HG02884 (cell line): ENCODE measurements around the gene HASPIN.
A peak's percentile ranks its signal among the peaks of the same experiment; 100 is the strongest.
"Not testable (repeated sequence)": the region's sequence is repeated elsewhere in the genome, so short reads cannot be mapped to it uniquely, and the experiment has no call there.

Experiments used
- ATAC-seq: cut with Tn5 transposase; IDR thresholded peaks from one replicate; pipeline ENCODE4 v1.9.1; 2021; ENCODE audit warnings: mild to moderate bottlenecking, moderate library complexity; ENCODE audit not compliant: unreplicated experiment

The HASPIN gene

GRCh38 chr17:3695723-3696411, 27.8 kb upstream of the HASPIN start, which contains the start of gene P2RX5:
TSS of gene P2RX5 (minus strand) at chr17:3696155. CDS start at chr17:3696005, 150 bp downstream.
- ATAC-seq: no peak

- ATAC-seq: no peak
Measured at GRCh38 chr17:3697103-3697476, 26.6 kb upstream of the HASPIN start.

DNA sequence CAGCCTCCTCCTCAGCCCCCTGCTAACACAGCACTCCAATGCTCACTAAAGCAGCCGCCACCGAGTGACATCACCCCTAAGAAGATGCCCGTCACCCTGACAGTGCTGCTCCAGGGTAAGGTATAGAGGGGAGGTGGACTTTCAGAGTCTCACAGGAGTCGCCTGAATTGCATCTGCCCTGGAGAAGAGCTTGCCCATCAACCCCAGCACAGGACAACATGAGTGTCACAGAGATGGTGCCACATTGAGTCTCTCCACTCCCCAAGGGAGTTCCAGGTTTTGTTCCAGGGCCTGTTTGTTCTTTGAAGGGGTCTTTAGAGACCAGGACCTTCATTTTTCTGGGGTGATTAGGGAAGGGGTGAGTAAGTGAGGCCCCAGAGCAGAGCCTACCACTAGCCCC, 25.6 kb upstream of the HASPIN start:
- no peak for ATAC-seq

- no peak for ATAC-seq
Measured at GRCh38 chr17:3699951-3700350, 23.8 kb upstream of the HASPIN start.

DNA sequence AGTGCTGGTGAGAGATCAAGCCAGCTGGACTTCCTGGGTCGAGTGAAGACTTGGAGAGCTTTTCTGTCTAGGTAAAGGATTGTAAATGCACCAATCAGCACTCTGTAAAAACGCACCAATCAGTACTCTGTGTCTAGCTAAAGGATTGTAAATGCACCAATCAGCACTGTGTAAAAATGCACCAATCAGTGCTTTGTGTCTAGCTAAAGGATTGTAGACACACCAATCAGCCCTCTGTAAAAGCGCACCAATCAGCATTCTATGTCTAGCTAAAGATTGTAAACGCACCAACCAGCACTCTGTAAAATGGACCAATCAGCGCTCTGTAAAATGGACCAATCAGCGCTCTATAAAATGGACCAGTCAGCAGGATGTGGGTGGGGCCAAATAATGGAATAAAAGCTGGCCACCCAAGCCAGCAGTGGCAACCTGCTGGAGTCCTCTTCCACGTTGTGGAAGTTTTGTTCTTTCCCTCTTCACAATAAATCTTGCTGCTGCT, 21.6 kb upstream of the HASPIN start:
- ATAC-seq: not testable (repeated sequence)

DNA sequence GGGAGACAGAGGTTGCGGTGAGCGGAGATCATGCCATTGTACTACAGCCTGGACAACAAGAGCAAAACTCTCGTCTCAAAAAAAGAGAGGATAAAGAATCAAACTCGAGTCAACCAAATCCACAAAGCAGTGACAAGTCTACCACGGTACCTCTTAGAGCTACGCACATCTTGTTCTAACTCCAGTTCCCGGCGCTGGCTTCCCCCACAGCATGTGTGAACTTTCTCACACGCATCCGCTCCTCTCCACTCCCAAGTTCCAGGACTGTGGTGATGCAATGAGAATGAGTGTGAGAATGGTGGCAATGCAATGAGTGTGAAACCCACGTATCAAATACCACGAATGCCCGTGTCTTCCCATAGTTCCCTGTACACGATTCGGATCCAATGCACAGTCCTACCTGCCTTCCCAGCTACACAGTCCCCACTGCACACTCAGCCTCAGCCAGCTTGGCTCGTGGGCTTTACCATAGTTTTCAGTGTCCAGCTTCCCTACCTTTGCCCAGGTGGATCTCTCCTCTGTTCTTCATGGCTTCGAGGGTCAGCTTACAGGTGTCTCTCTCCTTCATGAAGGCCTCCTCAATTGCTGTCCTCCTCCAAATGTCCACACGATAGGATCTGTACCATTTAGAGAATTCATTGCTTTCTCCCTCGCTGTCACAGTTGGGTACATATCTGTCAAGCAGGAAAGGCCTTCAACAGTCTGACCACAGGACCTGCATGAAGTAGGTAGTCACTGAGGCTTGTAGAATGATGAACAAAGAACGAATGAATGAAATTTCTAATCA, 18.6 kb upstream of the HASPIN start:
- no peak for ATAC-seq

GRCh38 chr17:3705718-3705984, 18.1 kb upstream of the HASPIN start:
- ATAC-seq: not testable (repeated sequence)

GRCh38 chr17:3708366-3708765, 15.3 kb upstream of the HASPIN start:
- no peak for ATAC-seq

DNA sequence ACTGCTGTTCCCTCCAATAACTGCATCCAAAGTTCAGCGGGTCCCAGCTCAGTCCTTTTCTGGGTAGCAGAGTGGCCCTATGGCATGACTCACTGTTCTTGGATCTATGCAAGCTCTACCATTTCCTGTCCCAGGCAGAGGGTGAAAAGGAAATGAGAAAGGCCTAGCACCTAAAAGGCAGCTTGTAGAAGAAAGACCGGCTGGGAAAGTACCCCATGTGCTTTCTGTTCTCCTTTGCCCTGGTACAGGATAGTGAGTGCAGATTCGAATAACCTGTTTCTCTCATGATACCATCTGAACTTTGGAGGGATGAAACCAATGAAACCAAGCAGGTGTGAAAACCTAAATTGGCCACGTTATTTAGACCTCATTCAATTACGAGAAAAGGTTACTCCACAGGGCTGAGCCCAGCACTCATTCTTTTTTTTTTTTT, 12.7 kb upstream of the HASPIN start:
- peak; percentile 90 for ATAC-seq

DNA sequence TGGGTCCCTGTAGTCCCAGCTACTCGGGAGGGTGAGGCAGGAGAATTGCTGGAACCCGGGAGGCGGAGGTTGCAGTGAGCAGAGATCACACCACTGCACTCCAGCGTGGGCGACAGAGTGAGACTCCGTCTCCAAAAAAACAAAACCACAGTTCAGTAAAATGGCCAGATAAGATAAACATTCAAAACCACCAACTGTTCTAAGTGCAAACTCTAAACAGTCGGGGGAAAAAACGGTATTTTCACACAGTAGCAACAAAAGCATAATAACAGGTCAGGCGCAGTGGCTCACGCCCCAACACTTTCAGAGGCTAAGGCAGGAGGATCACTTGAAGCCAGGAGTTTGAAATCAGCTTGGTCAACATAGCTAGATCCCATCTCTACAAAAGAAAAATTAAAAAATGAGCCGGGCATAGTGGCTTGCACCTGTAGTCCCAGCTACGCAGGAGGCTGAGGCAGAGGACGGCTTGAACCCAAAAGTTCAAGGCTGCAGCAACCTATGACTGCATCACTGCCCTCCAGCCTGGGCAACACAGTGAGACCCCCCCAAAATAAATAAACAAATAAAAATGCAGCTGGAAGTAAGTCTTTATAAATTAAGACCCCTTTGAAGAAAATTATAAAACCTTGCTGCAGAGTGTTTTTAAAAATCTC, 10.8 kb upstream of the HASPIN start:
- no peak for ATAC-seq

DNA sequence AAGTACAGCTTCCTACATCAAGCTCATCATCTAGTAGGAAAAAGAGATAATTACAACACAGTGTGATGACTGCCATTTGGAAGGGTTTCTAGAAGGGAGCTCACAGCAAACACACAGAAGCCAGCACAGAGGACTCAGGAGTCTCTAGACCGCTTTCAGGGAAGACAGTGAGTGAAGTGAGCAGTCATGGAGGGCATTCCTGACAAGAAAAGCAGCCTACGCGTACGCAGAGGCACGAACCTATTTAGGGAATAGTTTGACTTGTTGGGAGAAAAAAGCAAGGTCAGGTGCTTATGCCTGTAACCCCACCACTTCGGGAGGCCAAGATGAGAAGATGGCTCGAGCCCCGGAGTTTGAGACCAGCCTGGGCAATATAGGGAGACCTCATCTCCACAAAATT, 8.4 kb upstream of the HASPIN start:
- no peak for ATAC-seq

- ATAC-seq: no peak
Measured at GRCh38 chr17:3718201-3718600, 5.5 kb upstream of the HASPIN start.

- ATAC-seq: no peak
Measured at GRCh38 chr17:3719265-3719664, 4.4 kb upstream of the HASPIN start.

DNA sequence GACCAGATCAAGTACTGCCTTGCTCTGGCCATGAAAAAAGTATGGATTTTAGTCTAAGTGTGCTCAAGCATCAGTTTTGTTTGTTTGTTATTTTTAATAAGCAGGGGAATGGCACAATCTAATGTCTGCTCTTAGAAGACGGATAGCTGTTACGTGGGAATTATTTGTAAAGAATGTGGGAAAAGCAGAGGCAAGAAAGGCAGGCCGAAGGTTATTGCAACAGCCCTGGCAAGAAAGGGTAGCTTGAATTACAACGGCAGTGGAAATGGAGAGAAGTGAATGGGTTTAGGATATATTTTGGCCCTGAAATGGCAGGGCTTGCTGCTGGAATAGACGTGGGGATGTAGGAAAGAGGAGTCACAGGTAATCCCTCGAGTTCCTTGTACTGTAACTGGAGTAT, 987 bp upstream of the HASPIN start:
- ATAC-seq: no peak

GRCh38 chr17:3723188-3723555, 531 bp upstream of the HASPIN start:
- ATAC-seq: no peak

DNA sequence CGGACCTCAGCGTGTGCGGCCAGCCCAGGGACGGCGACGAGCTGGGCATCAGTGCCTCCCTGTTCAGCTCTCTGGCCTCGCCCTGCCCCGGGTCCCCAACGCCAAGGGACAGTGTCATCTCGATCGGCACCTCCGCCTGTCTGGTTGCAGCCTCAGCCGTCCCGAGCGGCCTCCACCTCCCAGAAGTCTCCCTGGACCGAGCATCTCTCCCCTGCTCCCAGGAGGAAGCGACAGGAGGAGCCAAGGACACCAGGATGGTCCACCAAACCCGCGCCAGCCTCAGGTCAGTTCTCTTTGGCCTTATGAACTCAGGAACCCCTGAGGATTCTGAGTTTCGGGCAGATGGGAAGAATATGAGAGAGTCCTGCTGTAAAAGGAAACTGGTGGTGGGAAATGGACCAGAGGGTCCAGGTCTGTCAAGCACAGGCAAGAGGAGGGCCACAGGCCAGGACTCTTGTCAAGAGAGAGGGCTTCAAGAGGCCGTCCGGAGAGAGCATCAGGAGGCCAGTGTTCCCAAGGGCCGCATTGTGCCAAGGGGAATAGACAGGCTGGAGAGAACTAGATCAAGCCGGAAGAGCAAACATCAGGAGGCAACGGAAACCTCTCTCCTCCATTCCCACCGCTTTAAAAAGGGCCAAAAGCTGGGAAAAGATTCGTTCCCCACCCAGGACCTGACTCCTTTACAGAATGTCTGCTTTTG, 825 bp downstream of the HASPIN start:
- no peak for ATAC-seq

DNA sequence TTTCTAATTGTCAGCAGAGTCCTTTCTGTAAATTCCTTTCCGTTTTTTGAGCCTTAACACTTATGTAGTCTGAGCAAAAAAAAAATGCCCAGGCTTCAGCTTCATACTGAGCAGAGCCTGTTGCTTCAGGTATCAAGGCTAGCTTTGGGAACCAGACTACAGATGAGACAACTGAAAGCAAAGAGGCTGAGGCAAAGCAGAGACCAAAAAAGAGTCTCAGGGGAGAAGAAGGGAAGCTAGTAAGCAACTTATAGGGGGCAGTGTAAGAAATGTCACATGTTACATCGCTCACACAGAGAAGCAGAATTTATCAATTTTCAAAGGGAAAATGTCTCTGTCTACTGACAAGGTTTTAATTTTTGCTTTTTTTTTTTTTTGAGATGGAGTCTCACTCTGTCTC, 3.3 kb downstream of the HASPIN start:
- ATAC-seq: no peak

DNA sequence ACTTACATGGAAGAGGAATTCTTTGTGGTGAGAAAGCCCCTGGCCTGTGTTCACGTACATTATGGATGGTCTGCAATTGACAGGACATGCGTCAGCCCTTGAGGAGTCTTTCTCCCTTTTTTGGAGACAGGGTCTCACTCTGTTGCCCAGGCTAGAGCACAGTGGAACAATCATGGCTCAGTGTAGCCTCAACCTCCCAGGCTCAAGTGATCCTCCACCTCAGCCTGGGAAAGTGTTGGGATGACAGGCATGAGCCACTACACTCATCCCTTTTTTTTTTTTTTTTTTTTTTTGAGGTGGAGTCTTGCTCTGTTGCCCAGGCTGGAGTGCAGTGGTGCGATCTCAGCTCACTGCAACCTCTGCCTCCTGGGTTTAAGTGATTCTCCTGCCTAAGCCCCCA, 4.4 kb downstream of the HASPIN start:
- not testable (repeated sequence) for ATAC-seq

DNA sequence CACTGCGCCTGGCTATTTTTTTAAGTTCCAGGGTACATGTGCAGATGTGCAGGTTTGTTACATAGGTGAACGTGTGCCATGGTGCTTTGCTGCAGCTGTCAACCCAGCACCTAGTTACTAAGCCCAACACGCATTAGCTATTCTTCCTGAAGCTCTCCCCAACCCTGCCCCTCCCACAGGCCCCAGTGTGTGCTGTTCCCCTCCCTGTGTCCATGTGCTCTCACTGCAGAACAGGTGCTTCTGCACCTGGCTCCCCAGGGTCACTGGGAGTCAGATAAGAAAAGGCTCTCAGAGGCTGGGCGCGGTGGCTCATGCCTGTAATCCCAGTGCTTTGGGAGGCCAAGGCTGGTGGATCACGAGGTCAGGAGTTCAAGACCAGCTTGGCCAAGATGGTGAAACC, 6.2 kb downstream of the HASPIN start:
- ATAC-seq: no peak

DNA sequence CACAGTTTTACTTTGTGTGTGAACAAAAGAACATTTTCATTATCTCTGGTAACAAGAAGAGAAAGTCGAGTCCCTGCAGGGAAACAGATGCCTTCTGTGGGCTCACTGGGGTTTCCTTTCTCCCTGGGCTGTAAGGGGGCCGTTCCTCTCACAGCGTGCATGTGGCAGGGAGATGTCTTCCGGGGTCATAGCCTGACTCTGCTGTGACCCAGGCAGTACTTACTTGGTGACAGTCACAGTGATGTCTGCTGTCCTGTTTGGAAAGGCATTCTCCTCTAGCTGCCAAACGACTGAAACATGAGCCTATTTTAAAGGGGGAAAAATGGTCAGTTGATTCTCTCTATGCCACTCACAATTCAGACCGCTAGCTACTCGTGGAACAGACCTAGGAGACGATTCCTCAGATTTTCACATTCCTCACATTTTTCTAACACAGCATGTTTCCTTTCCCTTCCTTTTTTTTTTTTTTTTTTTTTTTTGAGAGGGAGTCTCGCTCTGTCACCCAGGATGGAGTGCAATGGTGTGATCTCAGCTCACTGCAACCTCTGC, 7.3 kb downstream of the HASPIN start:
- no peak for ATAC-seq

- ATAC-seq: no peak
Measured at GRCh38 chr17:3732210-3732621, 8.5 kb downstream of the HASPIN start.
